HG03159 (cell line): Measurements from ENCODE around the gene INPP5B.
"Not testable (repeated sequence)": the region's sequence is repeated elsewhere in the genome, so short reads cannot be mapped to it uniquely, and the experiment has no call there.

Experiments
- ATAC-seq: cut with Tn5 transposase; IDR thresholded peaks from one replicate; pipeline ENCODE4 v1.9.1; 2021; ENCODE audit warnings: mild to moderate bottlenecking, moderate library complexity; ENCODE audit not compliant: unreplicated experiment

The INPP5B gene

DNA sequence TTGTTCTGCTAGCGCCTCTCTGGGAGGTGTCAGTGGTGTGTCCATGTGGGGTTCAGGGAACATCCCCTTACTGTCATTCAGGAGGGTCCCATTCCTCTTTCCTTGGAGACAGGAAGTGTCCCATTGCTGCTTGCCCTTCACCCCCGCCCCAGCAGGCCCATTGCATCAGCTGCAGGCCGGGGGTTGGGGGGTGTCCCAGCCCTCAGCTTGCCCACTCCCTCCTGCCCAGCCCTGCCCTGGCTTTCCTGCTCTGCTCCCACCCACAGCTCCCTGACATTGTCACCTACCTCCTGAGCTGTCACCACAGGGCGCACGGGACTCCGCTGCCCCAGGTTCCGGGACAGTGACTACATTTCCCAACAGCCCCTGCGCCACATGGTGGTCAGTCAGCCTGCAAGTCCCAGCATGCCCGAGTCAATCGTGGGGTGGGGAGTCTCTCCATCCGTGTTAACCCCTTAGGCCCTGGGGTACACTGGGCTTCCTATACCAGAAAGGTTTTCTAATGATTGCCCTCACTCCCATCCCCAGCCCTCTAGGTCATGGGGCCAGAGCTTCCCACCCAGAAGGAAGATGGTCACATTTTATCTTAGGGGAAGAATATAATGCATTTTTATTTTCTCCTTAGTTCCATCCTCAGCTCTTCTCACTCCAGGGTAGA, at the start of gene INPP5B:
TSS of gene INPP5B (minus strand) at position 351 of the 658 bp plus-strand sequence. CDS start 745 bp downstream, outside the sequence.
- peak; percentile 72 for ATAC-seq

DNA sequence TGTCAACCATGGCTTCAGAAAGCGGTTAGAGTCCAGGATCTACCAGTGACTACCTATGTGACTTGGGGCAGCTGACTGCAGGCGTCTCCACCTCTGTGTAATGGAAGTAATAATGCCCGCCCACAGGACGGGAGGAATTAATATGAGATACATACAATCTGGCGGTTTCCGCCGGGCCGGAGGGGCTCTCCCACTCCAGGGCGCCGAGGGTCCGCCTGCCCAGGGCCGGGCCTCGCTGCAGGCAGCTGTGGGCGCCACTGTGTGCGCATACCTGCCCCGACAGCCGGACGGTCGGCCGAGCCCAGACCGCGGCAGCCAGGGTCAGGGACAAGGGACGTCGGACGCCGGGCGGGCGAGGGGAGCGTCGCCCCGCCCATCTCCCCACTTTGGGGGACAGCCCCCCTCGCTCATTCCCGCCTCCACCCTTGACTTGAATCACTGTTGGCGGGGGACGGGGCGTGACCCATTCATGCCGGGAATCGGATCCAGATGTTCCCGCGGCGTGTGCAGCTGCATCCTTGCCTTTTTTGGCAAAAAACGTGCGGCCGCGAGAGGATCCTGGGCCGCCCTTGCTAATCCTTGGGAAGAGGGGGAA, 49.0 kb upstream of the INPP5B start:
- no peak for ATAC-seq

DNA sequence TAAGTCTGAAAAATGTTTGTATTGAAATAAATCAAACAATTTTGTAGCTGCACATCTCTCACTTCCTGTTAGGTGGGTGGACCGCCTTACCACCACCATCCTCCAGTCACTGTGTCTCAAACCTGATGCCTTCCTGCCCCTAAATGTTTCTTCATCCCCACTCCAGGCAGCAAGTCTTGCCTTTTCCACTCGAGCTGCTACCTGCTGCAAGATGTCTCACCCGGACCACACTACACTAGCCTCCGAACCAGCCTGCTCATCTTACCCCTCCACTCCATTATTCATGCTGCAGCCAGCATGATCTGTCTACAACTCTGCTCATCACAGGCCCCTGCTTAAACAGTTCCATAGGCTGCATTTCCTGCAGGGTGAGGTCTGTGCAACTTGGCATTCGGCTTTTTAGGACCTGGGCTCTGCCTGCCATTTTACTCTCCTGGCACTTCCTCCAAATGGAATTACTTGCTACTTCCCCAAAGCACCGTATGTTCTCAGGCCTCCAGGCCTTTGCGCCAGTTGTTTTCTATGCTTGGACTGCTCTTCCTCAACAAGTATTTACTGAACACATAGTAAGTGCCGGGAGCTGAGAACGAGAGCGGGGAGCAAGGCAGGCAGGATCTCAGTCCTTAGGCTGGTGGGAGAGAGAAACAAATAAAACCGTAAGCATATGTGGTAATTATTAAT, 48.2 kb upstream of the INPP5B start:
- no peak for ATAC-seq

DNA sequence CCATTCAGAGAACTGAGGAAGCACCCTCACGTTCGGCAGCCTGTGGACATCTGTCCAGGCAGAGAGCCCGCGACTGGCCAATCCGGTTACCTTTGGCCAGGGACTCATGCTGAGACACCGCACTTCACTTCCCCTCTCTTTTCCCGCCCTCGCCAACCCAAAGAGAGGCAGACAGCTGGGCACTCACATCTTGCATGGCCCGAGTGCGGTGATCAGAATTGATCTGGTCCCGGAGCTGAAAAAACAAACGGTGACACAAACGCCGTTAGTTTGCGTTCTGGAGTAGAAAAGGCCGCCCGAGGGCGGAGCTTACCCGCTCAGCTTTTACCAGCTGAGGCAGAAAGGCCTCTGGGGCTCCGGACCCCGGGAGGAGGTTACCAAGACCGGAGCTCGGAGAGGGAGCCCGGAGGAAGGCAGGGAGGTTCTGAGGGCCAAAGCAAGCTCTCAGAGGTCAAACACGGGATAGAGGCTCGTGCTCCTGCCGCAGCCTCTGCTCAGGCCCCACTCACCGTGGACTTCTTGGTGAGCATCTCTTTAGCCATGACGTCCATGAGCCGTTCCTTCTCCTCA, 42.6 kb upstream of the INPP5B start:
- peak; percentile 33 for ATAC-seq

GRCh38 chr1:37987679-37988078, 40.8 kb upstream of the INPP5B start:
- ATAC-seq: no peak

- no peak for ATAC-seq
Measured at GRCh38 chr1:37983546-37983945, 36.7 kb upstream of the INPP5B start.

- ATAC-seq: no peak
Measured at GRCh38 chr1:37978541-37978940, 31.7 kb upstream of the INPP5B start.

GRCh38 chr1:37975083-37975482, 28.2 kb upstream of the INPP5B start:
- not testable (repeated sequence) for ATAC-seq

DNA sequence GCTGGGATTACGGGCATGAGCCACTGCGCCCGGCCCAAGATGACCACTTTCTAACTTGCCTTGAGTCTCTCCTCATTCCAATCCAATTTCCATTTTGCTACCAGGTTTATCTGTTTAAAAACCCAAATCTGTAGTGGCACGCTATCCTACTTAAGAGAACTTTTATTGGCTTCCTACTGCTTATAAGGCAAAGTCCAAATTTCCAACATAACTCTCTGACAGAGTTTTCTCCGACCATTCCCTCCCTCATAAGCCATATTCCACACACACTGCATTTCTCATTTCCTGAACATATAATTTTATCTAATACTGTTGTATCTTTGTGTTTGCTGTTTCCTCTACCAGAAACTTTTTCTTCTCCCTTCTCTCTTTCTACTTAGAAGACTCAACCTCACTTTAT, 27.7 kb upstream of the INPP5B start:
- no peak for ATAC-seq

DNA sequence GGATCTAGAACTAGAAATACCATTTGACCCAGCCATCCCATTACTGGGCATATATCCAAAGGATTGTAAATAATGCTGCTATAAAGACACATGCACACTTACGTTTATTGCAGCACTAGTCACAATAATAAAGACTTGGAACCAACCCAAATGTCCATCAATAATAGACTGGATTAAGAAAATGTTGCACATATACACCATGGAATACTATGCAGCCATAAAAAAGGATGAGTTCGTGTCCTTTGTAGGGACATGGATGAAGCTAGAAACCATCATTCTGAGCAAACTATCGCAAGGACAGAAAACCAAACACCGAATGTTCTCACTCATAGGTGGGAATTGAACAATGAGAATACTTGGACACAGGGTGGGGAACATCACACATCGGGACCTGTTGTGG, 26.8 kb upstream of the INPP5B start:
- not testable (repeated sequence) for ATAC-seq

DNA sequence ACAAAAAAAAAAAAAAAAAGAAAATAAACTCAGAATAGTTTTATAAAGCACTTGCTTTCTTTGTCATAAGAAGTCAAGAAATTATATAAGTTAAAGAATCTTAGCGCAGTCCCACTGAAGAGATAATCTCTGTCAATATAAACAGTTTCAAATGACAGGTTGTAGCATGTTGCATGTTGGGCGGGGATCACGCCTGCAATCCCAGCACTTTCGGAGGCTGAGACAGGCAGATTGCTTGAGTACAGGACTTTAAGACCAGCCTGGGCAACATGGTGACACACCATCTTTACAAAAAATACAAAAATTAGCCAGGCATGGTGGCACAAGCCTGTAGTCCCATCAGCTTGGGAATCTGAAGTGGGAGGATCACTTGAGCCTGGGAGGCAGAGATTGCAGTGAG, 18.4 kb upstream of the INPP5B start:
- no peak for ATAC-seq

DNA sequence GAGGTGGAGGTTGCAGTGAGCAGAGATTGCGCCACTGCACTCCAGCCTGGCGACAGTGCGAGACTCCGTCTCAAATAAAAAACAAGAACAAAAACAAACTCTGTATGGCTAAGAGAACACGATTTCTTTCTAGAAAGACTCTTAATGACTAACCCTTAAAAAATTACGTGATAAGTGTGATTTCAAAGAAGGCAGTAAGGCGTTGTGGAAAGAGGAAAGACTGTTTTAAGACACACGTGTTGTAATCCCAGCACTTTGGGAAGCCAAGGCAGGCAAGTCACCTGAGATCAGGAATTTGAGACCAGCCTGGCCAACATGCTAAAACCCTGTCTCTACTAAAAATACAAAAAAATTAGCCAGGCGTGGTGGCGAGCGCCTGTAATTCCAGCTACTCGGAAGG, 17.3 kb upstream of the INPP5B start:
- not testable (repeated sequence) for ATAC-seq

- ATAC-seq: no peak
Measured at GRCh38 chr1:37958690-37959089, 11.8 kb upstream of the INPP5B start.

DNA sequence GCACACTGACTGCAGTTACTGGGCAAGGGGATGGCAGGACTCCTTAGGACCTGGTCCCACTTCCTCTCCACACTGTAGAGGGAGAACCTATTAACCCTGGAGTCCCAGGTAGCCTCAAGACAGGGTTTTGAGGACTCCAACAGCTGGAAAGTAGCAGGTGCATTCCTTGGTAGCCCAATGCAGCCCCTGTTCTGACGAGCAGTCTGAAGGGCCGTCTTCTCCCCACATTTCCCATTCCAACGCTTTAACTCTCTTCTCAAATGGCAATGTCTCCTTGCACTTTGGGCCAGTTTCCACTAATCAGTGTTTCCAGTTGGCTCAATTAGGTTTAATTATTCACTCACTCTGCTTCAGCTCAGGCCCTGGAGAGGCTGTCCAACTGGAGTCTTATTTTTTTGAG, 8.8 kb upstream of the INPP5B start:
- ATAC-seq: no peak

DNA sequence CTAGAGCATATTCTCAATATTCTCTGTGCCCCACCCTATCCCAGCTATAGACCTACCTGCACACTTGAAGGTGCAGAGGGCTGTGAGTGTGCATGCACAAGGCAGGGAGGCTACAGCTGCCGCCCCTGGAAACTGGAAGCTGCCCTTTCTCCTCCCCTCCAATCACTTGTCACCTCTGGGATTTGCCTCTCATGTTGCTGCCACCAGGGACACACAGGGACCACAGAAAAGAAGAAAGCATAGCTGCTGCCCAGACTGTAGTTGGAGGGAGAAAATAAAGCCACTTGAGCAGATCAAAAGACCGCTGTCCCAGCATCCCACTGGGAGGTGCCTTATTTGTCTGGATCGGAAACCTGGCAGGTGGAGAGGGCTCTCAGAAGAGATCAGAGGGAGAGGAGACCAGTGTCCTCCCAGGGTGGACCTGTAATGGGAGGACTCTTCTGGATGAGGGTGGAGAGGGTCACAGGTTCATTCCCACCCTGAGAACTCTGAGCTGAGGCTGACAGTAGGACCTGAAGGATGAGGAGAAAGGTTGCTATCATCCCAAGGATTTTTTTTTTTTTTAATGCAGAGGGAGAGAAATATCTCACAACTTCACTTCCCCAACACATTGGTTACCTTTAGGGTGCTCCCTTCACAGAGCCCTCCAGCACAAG, 7.6 kb upstream of the INPP5B start:
- no peak for ATAC-seq

DNA sequence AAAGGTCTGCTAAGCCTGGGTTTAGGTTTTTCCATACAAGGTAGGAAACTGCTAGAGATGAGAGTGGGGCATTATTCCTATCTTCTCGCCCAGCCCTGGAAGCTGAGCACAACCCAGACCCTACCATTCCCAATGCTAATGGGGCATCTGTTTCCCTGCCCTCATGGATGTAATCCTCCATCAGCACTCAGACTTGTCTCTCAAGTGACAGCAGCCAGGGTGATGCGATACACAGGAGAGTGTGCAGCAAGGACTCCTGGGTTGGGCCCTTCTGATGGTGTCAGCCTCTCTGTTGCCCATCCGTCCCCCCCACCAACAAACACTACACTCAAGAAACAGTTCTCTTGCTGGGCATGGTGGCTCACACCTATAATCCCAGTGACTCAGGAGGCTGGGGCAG, 5.9 kb upstream of the INPP5B start:
- ATAC-seq: no peak

DNA sequence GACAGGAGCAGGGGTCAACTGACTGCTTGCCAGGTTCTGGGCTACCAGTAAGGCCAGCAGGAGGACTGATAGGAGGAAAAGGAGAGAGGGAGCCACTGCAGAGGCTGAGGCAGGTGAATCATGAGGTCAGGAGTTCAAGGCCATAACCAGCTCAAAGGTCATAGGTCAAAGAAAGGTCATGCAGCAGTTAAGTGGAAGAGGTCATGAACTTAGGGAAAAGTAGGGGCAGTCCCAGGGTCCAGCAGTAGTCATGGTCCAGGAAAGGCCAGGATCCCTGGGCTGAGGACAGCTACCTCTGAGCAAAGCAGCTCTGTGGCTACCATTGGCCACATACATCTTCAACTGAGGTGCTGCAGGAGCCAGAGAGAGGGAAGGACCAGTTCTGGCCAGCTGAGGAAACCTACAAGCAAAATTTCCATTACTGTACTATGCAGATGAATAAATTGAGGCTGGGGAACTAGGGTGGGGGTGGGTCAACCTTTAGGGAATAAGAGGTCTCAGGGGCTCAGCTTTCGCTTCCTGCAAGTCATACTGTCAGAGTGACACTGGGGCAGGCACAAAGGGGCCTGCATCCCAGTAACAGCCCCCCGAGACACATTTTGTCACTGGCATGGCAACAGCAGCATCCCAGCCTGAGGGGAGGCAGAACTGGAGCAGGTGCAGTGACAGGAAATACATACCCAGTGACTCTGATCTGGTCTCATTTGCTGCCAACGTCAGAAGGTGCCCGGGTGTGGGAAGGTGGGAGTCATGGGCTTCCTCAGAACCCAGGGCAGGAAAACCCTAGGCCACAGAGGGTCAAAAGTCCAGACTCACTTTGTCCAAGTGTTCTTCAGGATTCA, 5.2 kb upstream of the INPP5B start:
- ATAC-seq: no peak

DNA sequence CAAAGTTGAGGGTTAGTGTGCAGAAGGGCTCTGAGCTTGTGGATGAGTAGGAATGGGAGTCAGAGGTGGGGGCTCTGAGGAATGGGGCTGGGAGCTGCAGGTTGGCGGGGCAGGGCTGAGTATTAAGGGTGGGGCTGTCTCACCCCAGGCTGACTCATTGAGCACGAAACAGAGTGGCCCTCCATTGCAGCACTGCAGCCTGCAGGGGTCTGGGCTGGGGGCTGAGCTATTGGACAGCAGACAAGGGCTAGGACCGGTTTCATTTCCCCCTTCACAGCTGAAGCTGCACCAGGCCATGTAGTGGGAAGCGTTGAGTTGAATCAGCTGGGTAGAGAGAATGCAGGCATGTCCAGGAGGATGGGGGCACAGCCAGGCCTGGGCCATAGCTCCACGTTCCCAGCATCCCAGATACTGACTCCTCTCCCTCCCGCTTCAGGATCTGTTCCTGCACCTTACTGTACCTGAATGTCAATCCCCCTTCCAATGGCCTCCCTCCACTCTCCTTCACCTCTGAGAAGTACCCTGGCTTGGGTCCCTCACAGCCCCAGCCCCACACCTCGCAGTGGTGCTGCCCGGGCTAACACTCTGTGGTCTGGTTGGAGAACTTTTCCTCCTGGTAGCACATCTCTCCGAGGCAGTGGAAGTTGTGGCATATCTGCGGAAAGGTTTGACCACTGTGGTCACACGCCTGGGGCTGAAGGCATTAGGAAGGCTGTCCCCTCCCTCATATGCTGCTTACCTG, 4.4 kb upstream of the INPP5B start:
- no peak for ATAC-seq

- ATAC-seq: no peak
Measured at GRCh38 chr1:37949524-37950152, 2.8 kb upstream of the INPP5B start.
